GM19438 (cell line): Measurements from ENCODE around the gene DCTD.
"Not testable (repeated sequence)": the region's sequence is repeated elsewhere in the genome, so short reads cannot be mapped to it uniquely, and the experiment has no call there.

Source experiments
- ATAC-seq: cut with Tn5 transposase; IDR thresholded peaks from one replicate; pipeline ENCODE4 v1.9.1; 2021; ENCODE audit warnings: low read depth; ENCODE audit not compliant: unreplicated experiment

DCTD gene

DNA sequence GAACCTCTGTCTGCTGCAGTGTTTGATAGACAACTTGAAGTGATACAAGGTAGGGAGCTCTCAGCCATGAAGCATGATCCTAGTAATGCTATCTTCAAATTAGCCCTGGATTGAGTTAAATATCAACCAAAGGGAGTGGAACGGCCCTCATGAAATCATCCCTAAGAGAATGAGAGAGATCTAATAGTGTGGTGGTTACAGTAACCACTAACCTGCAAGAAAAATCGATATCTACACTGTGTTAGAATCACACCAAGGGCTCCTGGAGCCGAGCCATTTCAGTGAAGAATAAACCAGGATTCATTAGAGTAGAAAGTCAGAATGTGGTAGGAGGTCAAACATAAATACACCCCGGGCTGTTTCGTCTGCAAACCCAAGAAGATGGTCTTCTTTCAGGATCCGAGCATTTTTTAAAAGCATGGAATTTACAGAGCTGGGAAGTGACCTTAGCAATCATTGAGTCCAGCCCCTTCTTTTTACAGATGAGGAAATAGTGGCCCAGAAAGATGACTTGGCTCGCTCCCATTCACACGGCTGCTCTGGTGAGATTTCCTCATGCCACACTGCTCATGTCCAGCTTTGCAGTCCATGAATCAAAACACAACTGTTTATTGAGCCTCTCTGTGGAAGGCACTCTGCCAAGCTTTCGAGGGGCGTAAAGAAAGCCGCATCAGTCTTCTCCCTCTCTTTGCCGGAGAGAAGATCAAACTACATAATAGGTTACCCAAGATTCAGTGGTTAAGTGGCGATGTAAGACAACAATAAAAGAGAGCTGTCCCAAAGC lies 5.5 kb upstream of the DCTD start:
- no peak for ATAC-seq

DNA sequence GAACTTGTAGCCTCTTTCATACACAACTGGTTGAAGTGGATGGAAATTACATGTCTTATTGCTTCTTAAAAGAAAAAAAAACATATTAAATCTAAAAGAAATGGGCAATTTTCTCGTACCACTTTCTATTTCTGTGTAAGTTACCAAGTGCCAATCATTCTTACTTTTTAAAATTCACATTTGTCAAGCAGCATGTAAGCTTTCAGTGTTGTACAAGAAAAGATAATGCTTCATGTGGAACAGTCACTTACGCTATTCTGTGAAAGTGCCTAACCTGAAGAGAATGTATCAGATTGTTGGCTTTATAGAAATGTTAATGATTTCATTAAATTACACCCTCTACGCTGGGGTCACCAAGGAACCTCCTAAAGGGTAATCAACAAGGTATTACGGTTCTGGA lies 4.4 kb upstream of the DCTD start:
- no peak for ATAC-seq

DNA sequence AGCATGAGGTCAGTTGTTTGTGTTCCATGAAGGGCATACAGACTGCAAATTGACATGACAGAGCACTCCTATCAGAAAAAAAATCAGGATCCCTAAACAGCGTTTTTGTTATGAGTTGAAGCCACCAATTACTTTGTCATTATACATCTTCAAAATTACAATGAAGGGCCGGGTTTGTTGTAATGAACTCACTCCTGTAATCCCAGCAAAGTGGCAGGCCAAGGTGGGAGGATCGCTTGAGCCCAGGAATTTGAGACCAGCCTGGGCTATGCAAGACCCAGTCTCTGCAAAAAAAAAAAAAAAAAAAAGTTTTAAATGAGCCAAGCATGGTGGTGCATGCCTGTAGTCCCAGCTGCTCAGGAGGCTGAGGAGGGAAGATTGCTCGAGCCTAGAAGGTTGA lies 3.5 kb upstream of the DCTD start:
- ATAC-seq = no peak

DNA sequence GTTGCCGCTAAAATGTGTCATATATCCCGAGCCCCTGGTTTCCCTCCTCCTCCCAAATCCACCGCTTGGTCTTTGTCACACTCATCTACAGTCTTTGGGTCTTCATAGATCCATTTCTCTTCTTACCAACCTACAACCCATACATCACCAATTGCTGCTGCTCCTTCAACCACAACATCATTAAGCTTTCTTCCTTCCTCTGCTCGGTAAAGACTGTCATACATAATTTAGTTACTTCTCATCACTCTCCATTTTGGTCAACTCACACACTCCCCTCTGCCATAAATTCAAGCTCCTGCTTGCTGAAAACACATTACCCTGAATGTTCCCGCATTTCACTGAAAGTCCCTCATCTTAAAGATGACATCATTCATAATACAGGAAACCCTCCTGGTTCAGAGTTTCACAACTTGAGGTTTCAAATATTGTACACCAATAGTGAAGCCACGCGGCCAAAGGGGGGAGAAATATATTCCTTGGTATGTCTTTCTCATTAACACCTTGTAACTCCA lies 1.7 kb upstream of the DCTD start:
- ATAC-seq = peak; percentile 23

DNA sequence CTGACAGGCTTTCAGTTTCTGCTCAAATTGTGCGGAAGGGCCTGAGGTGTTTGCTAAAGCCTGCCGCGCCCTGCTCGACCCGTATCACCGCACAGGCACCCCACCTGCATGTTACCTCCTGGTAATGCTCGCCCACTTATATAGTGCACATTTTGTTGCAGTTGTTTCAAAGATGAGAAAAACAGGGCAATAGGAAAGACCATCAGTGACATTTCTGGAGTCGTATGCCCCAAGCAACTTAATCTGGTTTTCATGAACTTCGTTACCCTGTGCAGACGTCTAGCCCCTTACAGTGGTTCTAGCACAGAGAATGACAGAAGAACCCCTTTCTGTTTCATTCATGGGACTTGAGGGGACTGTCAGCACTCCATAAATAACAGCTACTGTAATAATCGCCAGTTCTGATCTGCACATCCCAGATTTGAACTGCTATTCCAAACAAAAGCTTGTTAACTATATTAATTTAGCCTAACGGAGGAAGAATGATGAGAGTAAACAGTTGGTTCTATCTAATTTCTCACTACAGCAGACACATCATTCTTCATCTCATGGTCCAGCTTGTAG lies 940 bp upstream of the DCTD start:
- ATAC-seq = peak; percentile 17

DNA sequence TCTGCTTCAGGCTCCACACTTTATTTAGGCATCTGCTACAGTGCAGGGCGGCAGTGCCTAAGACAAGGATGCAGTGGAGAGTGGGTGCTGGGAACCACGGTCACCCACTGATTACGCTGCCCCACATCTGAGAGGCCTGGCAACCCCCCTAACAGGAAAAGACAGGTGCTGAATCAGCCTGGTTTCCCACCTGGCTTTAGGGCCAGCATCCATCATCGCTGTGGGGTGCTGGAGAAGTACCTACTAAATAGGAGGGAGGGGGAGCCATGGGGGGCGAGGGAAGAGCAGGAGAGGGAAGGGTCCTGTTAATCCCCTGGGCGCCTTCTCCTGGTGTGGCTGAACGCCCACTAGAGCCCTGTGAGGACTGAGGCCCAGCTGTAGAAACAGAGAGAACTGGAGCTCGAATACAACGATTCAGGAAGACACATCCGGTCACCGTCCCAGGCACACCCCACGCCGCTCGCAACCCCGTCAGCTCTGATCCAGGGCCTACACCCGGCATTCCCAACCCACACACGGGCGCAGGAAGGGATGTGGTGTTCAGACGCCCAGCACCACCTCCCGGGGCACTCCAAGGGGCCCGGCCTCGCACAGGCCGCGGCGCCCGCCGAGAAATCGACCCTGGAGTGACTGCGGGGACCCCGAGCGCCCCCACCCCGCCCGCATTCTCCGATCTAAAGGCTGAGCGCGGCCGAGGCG lies 554 bp downstream of the DCTD start:
- ATAC-seq = peak; percentile 33

DNA sequence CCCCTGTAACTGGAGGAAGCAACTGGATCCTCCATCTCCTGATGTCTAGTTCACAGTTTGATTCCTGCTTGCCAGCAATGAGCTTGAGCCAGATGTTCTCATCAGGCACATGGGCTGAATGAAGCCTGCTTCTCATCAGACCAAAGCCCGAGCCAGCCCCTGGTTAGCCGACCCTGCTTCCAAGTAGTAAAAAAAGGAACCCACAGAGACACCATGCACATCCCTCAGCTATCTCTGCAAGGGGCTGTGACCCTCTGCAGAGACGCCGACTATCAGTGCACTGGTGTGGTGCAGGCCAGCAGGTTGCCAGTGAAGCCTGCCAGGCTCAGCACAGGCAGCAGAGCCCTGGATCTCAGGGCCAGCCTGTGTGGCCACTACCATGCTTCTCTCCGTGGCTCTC lies 2.8 kb downstream of the DCTD start:
- ATAC-seq = no peak

DNA sequence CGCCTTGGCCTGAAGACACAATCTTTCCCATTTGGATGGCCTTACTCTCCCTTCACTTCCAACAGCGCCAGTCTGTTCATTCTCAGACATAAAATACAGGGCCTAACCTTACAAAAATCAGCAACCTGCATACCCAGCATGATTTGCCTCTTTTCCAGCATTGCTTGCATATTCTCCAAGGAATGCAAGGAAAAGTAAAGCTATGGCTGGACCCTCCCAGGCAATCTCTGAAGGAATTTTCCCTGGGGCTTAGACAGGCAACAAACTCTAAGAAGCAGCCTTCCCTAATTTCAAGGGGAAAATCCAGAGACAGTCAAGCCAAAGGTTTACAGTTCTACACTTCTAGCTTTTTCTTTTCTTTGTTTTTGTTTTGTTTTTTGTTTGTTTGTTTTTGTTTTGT lies 3.6 kb downstream of the DCTD start:
- ATAC-seq = no peak

DNA sequence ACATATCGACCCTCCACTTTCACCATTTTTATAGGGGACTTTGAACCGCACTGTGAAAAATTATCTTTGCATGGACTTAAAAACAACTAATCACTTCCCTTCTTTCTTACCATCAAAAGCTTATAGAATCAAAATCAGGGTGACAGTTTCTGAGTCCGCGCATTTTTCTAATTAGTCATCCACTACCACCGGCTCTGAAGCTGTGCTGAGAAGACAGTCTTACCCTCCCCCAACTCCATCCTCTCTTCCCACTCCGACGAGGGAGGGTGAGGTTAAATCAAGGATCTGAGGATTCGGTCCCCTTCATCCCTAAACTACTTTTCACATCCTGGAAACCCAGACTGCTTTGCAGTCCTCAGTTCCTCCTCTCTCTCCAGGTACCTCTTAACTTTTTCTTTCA lies 4.2 kb downstream of the DCTD start:
- no peak for ATAC-seq

DNA sequence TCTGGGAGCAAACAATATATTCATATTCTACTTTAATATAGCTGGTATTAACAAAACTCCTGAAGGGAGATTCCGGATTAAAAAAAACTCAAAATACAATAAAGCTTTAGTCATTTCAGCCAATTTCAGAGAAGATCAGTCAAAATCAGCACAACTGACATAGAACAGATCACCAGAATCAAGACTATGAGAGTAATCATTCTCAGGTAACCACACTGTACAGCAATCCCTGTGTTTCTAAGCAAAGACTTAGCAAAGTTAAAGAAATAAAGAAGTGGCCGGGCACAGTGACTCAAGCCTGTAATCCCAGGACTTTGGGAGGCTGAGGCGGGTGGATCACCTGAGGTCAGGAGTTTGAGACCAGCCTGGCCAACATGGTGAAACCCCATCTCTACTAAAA lies 9.1 kb downstream of the DCTD start:
- no peak for ATAC-seq

DNA sequence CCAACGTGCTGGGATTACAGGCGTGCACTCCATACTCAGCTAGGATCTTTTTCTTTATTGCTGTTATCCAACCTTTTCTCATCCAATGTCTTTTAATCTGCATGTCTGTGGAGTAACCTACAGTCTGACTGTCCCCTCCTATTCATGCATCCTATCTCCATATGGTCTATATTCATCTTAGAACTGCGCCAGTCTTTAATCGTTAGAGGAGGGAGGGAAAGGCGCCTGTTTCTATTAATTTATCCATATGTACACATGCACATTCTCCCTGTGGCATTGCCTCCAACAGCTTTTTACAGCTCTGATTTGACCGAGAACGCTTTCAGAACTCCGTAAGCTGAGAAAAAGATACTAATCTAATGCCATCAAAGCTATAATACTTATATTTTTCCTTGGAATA lies 9.8 kb downstream of the DCTD start:
- no peak for ATAC-seq

DNA sequence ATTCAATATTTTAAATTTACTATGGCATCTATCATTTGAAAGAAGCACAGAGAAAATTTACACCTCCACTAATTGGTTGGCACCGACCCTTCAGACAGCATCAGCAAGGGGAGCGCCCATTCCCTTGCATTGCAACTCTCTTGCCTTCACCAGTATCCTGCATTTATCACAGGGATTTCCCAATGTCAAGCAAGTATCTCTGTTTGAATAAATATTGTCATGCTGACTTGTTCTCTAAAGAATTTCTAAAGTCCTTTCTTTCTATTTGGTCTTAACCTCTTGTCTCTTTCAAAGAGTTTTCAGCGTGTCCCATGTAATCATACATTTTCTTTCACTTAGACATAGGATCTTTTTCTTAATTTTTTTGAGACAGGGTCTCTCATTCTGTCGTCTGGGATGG lies 10.4 kb downstream of the DCTD start:
- ATAC-seq = no peak

DNA sequence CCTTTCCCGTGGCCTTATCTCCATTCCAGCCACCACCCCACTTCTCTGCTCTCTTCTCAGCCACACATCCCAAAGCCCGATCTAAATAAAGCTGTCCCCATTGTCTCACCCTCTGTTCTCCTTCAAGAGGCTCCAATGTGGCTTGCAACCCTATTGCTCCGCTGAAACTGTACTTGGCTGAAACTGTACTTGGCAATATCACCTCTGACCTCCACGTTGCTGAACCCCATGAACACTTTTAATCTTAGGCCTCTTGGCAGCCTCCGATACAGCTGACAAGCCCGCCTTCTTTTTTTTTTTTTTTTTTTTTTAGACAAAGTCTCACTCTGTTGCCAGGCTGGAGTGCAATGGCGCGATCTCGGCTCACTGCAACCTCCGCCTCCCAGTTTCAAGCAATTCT lies 12.1 kb downstream of the DCTD start:
- no peak for ATAC-seq

DNA sequence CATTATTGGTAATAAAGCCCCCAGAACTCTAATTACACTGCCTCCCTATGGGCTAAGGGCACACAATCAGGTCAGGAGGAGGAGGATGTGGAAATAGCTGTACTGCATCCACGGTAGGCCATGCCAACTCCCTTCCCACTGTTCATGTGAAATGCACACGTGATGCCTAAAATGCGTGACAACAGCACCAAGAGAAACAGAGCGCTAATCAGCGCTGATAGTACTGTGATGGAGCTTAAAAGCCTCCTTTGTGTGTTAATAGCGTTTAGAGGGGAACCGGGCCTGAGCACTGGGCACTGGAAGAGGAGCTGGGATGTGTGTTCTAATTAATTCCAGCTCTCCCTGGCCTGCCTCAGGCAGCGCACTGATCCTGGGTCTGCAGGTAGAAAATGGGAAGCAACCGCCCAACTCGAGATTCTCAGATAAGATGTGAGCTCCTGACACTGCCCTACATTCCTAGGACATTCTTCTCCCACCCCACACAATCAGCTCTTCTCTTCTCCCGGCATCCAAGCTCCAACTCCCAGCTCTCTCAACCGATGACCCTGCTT lies 12.9 kb downstream of the DCTD start:
- no peak for ATAC-seq

DNA sequence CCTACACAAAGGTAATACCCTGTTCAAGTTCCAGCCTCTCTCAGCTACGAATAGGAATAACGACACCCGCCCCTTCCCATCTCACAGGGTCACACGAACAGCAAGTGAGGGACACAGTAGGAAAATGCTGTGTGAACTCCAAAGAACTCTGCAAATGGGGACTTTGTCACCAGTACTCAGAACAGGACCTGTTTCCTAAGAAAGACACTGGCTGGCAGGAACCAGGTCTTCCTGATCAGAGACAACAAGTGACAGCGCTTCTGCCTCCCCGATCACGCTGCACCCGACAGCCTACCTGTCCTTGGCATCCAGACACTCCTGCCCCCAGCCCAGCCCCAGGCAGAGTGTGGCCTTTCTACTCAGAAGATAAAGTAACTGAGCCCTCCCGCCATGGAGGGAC lies 14.2 kb downstream of the DCTD start:
- no peak for ATAC-seq

DNA sequence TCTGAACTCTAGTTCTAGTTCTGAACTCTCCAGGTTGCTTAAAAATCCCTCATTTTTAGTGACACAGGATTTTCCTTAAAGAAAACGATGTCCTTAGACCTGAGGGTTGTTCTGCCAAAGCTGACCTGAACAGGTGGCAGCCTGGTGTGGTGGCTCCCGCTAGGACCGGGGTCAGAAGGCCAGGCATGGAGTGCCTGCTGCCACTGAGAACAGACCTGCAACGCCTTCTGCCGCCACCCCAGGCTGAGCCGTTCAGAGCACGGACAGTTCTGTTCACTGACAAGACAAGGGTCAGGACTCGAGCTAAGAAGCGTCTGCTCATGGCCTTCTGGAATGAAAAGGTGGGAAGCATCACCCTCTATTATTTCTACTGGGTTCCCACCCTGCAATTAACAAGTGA lies 15.8 kb downstream of the DCTD start:
- no peak for ATAC-seq

DNA sequence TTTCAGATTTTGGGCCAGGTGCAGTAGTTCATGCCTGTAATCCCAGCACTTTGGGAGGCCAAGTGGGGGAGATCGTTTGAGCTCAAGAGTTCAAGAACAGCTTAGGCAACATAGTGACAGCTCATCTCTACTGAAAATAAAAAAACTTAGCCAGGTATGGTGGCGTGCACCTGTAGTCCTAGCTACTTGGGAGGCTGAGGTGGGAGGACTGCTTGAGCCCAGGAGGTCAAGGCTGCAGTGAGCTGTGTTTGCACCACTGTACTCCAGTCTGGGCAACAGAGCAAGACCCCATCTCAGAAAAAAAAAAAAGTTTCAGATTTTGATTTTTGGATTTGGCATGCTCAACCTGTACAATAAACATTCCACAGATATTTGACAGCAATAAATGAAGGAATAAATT lies 17.2 kb downstream of the DCTD start:
- ATAC-seq = not testable (repeated sequence)

DNA sequence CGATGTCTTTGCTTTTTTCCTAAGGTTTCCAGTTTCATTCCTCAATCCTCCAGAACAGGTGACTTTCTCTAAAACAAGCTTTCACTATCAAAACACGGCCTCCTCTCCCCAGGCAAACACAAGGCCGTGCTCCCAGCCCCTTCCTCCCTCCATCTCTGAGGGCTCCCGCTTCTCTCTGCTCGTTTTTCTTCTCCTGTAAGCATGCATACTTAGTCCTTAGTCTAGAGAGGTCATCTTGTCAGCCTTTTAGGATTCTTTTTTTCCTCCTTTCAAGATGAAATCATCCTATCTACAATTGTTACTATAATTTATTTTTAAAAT lies 18.7 kb downstream of the DCTD start:
- no peak for ATAC-seq

DNA sequence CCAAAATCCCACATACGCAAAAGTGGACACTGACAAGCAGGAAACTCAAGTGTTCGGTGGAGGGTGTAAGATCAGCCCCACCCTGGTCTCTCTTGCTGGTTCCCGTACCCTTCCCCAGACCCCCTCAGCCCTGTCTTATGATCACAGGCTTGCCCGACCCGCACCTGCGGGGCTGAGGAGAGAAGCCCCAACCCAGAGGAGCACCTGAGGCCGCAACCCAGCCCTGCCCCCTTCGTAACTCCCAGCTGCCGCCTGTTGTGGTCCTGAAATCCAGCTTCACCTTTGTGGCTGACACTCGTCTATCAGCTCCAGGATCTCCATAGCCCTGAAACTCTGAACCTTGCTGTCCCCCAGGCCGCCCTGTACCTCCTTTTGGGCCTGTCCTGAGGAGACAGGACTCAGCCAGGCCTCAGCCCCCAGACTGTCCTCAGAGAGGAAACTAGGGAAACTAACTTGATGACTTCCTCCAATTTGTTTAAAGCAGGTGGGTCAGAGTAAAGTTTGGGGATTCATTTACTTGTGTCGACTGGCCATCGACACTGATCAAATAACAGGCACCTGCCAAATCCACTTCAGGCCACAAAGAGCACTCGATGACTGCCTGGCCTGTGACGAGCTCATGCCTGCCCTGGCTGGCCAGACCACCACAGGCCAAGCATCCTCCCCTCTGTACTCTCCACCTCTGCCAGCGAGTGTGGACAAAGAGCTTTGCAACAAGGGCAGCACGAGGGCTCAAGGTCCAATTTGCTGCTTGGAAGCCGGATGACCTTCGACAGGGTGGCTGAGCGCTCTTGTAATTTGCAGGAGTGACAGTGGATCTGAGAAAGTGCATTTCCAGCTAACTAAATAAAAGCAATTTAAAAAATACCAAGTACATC lies 19.3 kb downstream of the DCTD start:
- no peak for ATAC-seq

DNA sequence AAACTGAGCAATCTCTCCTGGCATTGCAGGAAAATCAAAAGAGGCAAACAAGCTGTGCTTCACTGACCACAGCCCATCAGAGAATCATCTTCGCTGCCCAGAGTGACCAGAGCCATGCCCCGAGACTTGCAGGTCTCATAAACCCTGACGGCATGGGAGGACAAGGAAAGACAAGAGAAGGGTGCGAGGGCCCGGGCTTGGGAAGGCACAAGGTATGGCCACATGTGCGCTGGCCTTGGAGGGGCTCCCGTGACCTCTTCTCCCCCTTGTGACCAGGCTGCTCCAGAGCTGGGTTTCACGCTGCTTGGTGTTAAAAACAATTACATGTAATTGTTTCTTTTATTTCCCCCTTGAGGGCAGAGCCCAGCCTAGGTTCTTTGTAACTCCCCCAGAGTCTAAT lies 20.8 kb downstream of the DCTD start:
- no peak for ATAC-seq

DNA sequence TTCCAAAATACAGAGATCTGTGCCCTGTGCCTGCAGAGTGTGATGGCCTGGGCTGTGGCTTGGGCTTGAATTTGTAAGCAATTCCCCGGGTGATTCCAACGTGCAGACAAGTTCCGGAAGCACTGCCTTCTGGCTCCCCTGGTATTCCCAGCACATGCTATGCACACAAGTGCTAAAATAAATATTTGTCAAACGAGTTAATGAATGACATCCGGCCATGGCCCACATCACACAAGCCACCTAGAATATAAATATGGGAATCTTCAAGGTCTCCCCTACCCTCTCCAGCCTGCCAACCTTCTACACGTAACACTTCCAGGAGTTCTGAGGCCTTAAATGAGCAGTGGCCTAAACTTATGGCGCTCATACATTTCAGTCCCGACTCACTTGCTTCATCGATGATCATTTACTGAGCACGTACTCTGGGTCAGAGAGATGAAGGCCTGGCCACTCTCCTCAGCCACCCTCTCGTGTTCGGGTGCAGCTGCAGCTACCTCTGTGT lies 21.3 kb downstream of the DCTD start:
- ATAC-seq = no peak
